Posterior cingulate gyrus (tissue), 11 donors: Measurements from ENCODE around the gene TYSND1.
"Not testable (repeated sequence)": the region's sequence is repeated elsewhere in the genome, so short reads cannot be mapped to it uniquely, and the experiment has no call there.

ENCODE experiments used
- DNase-seq, 10 donors: peaks; one replicate each; pipeline versions ENCODE4 v3.0.0 to v3.0.0-alpha.2; 2020 to 2021; ENCODE audit warnings: mixed read lengths in 3 of 10
- intact Hi-C: fragments of 100-400 bp; cut with DNase I; formaldehyde crosslinking; loops from one replicate; pipeline ENCODE4 v1.15.1; 2023

The TYSND1 gene

GRCh38 chr10:70167246-70167645, 20.7 kb upstream of the TYSND1 start:
- no peak for DNase-seq
- intact Hi-C loops, result no loop called here

- no peak for DNase-seq
- intact Hi-C loops, result no loop called here
These were observed 19.9 kb upstream of the TYSND1 start for GRCh38 chr10:70166394-70166793.

GRCh38 chr10:70164163-70164562, 17.7 kb upstream of the TYSND1 start:
- no peak for DNase-seq
- intact Hi-C loops, result no loop called here

GRCh38 chr10:70163448-70163847, 16.9 kb upstream of the TYSND1 start:
- intact Hi-C loops, result no loop called here
- DNase-seq, result no peak

GRCh38 chr10:70162892-70163201, 16.3 kb upstream of the TYSND1 start:
- DNase-seq, result no peak
- intact Hi-C loops, result no loop called here

- no peak for DNase-seq
- intact Hi-C loops, result no loop called here
These were observed 15.8 kb upstream of the TYSND1 start for GRCh38 chr10:70162151-70162891.

- DNase-seq, result no peak
- intact Hi-C loops, result no loop called here
These were observed 14.3 kb upstream of the TYSND1 start for GRCh38 chr10:70160798-70161197.

- intact Hi-C loops, DNase-seq: not testable (repeated sequence)
These were observed 12.9 kb upstream of the TYSND1 start for GRCh38 chr10:70159366-70159765.

GRCh38 chr10:70158113-70158512, 11.6 kb upstream of the TYSND1 start:
- DNase-seq, result no peak
- intact Hi-C loops, result no loop called here

GRCh38 chr10:70155255-70155838, 8.8 kb upstream of the TYSND1 start:
- intact Hi-C loops, result no loop called here
- DNase-seq, result no peak

- intact Hi-C loops, result loop anchor here (10.0 kb wide), 1 partner anchor 216 kb away; no protein-coding TSS in a partner anchor
- no peak for DNase-seq
These were observed 2.0 kb upstream of the TYSND1 start for GRCh38 chr10:70148516-70148915.

GRCh38 chr10:70147259-70147625, 742 bp upstream of the TYSND1 start:
- intact Hi-C loops, result loop anchor here (2.0 to 10.0 kb wide), 2 partner anchors 24 to 218 kb away; partner anchors contain the start of gene SAR1A
- DNase-seq, result no peak

- intact Hi-C loops, result loop anchor here (2.0 to 10.0 kb wide), 2 partner anchors 25 to 219 kb away; partner anchors contain the start of gene SAR1A
- DNase-seq, result peak; percentile 41 to 96 (median 68)
These were observed 623 bp downstream of the TYSND1 start for GRCh38 chr10:70145666-70146488.

GRCh38 chr10:70145166-70145665, 1.3 kb downstream of the TYSND1 start:
- peak in 1 of 10 donors; percentile 18 for DNase-seq
- intact Hi-C loops, result loop anchor here (10.0 kb wide), 1 partner anchor 220 kb away; no protein-coding TSS in a partner anchor

GRCh38 chr10:70144372-70145110, 2.0 kb downstream of the TYSND1 start:
- intact Hi-C loops, result loop anchor here (10.0 kb wide), 1 partner anchor 220 kb away; no protein-coding TSS in a partner anchor
- DNase-seq, result peak in 1 of 10 donors; percentile 26

- intact Hi-C loops, result loop anchor here (10.0 kb wide), 1 partner anchor 222 kb away; no protein-coding TSS in a partner anchor
- DNase-seq, result peak in 1 of 10 donors; percentile 71
These were observed 3.9 kb downstream of the TYSND1 start for GRCh38 chr10:70142555-70142954.

GRCh38 chr10:70140297-70140696, 6.2 kb downstream of the TYSND1 start:
- no peak for DNase-seq
- intact Hi-C loops, result loop anchor here (10.0 kb wide), 1 partner anchor 225 kb away; no protein-coding TSS in a partner anchor

- DNase-seq, result peak in 1 of 10 donors; percentile 68
- intact Hi-C loops, result loop anchor here (10.0 kb wide), 1 partner anchor 225 kb away; no protein-coding TSS in a partner anchor
These were observed 6.6 kb downstream of the TYSND1 start for GRCh38 chr10:70139997-70140250.

- DNase-seq, result peak in 1 of 10 donors; percentile 30
- intact Hi-C loops, result no loop called here
These were observed 7.1 kb downstream of the TYSND1 start for GRCh38 chr10:70139151-70139996.
